IPS-18c (cell line): ENCODE measurements around the gene TNN.

Source experiments
- H3K4me3 ChIP-seq: 2 replicates; pipeline ENCODE4 v1.7.0; 2013; ENCODE audit warnings: low read depth, mild to moderate bottlenecking, low read length, moderate library complexity; ENCODE audit not compliant: insufficient read depth
- H3K9me3 ChIP-seq: one replicate; pipeline ENCODE4 v1.6.1; 2013; ENCODE audit warnings: mild to moderate bottlenecking, low read length, moderate library complexity; ENCODE audit not compliant: control insufficient read depth, insufficient read depth

TNN gene

DNA sequence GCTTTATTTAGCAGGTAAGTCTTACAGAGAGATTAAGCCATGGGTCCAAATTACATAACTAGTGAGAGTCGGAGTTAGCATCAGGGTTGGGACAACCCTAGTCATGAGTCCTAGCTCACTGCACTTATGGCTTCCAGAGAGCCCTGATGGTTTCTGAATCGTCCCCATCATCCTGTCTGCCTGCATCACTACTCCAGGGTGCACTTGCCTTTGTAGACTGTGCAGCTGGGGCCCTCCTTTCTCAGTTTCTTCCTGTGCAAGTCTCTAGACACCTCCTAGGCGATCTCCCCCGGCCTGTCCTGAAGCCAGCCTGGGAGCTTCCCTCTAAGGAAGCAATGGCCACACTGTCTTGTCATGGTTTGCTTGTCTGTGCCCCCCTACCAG is 87.8 kb downstream of the TNN start:
- no peak overlapping the region for H3K4me3 ChIP-seq
- H3K9me3 ChIP-seq: no peaks in the 10 kb centered on the region

DNA sequence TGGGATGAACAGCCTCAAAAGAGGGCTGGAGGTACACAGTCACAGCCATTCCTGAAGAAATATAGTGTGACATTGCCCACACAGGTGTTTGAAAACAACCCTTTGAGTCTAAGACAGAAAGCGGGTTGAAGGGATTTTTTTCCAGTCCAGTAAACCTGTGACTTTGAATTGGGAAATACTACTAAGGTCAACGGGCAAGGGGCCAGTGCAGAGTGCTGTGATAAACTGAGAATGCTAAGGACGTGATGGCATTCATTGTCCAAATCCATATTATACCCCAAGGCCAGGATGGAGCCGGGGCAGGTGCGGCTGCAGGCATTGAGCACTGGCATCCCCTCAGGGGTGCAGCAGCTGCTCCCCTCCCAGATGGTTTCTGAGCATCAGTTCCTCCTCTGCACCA is 88.3 kb downstream of the TNN start:
- Histone ChIP-seq H3K4me3 (no peak overlapping the region), H3K9me3 (no peaks in the 10 kb centered on the region)

GRCh38 chr1:175157200-175157599 is 89.6 kb downstream of the TNN start:
- no peaks in the 10 kb centered on the region for H3K9me3 ChIP-seq
- no peak overlapping the region for H3K4me3 ChIP-seq

DNA sequence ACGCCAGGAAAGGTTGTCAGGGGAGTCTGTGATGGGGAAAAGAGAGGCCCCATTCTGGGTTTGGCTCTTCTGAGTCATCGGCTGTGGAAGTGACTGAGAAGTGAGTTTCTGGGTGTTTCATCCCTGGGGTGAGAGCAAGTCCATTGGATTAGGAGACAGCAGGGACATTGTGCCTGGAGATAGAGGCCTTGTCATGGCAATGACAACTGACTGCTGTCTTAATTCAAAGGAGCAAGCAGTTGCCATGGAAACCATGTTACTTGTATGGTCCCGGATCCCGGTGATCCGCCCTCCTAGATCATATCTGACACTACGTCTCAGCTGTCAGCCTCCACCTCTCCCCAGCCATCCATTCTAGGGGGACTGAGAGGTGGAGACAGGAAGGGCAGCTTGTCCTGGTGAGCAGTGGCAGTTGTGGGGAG is 90.5 kb downstream of the TNN start:
- no peak overlapping the region for H3K4me3 ChIP-seq
- H3K9me3 ChIP-seq: no peaks in the 10 kb centered on the region

GRCh38 chr1:175162955-175163354 is 95.3 kb downstream of the TNN start:
- Histone ChIP-seq H3K4me3 (no peak overlapping the region), H3K9me3 (no peaks in the 10 kb centered on the region)

GRCh38 chr1:175163702-175164101 is 96.1 kb downstream of the TNN start:
- Histone ChIP-seq H3K4me3 (no peak overlapping the region), H3K9me3 (peaks cover under 1% of the 10 kb centered on the region)

- H3K9me3 ChIP-seq: peaks cover 3% of the 10 kb centered on the region
- no peak overlapping the region for H3K4me3 ChIP-seq
These were observed 97.1 kb downstream of the TNN start for GRCh38 chr1:175164751-175165150.

DNA sequence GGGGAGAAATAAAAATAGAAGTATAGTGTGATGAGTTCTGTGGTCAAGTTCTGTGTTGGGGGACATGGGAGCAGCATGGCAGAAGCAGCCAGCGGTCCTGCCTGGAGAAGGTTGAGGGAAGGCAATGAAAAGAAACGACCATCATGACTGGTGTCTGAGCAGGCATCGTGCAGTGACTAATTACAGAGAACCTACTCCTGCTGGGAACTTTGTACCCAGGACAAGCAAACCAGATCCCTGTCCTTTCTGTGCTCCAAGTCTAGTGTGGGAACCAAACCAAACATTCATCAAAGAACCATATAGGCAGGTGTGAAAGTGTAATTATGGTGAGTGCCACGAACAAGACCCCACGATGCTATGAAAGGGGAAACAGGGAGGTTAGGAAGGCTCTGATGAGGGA is 99.1 kb downstream of the TNN start:
- H3K4me3 ChIP-seq: no peak overlapping the region

GRCh38 chr1:175167861-175168260 is 100.2 kb downstream of the TNN start:
- Histone ChIP-seq H3K4me3 (no peak overlapping the region), H3K9me3 (peaks cover 3% of the 10 kb centered on the region)

More for the DNA sequence above, 99.1 kb downstream of the TNN start:
- peaks cover 3% of the 10 kb centered on the region for H3K9me3 ChIP-seq

GRCh38 chr1:175168782-175169181 is 101.1 kb downstream of the TNN start:
- Histone ChIP-seq H3K9me3 (peaks cover 3% of the 10 kb centered on the region), H3K4me3 (no peak overlapping the region)

GRCh38 chr1:175169286-175170018 is 101.8 kb downstream of the TNN start:
- H3K4me3 ChIP-seq: no peak overlapping the region
- H3K9me3 ChIP-seq: peaks cover 3% of the 10 kb centered on the region

DNA sequence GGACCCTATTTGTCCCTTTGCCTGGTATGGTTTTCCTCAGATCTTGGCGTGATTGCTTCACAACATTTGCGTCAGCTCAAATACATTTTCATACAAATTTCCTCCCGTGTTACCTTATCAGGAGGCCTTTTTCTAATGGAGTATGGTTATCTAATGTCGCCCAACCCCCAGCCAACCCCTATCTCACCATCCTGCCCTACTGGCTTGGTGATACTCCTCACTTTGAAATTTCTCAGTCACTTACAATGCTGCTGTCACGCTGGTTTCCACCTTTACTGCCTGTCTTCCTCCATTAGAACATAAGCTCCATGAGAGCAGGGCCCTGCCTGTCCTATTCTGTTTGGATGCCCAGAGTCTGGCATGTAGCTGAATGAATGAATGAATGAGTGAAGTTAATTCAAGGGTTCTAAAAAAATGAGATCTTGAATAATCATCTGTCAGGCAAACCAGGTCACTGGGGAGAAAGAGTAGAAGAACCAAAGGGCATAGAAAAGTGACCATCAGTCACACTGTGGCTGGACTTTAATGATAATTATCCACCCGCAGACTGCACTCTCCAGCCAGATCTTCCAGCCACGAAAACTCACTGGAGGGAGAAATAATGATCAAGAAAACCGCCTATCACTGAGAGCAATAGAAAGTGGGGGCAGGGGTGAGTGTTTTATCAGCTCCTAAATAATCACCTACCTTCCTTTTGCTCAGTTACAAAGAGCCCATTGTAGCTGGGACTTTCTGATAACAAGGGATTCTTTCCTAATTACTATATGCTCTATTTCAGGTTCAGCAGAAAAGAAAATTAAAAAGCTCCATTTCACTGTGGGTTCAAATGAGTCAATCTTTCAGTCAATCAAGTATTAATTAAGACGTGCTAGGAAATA is 103.6 kb downstream of the TNN start:
- no peak overlapping the region for H3K4me3 ChIP-seq
- peaks cover 3% of the 10 kb centered on the region for H3K9me3 ChIP-seq

DNA sequence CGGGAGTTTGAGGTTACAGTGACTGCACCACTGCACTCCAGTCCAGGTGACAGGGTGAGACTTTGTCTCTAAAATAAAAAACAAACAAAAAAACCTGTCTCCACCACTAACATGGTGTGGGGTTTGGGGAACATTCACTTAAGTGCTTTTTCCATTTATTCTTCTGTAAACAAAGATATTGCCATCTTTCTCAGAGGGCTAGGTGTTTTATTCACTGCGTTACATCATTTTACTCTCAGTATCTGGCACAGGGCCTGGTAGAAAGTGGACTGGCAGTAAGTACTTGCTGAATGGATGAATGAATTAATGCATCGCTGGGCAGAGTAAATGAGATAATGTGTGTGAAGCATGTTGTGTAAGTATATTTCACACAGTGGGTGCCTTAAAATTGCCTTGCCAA is 104.9 kb downstream of the TNN start:
- H3K4me3 ChIP-seq: no peak overlapping the region
- H3K9me3 ChIP-seq: peaks cover 3% of the 10 kb centered on the region

- peaks cover 3% of the 10 kb centered on the region for H3K9me3 ChIP-seq
- H3K4me3 ChIP-seq: no peak overlapping the region
These were observed 105.9 kb downstream of the TNN start for GRCh38 chr1:175173531-175173930.

DNA sequence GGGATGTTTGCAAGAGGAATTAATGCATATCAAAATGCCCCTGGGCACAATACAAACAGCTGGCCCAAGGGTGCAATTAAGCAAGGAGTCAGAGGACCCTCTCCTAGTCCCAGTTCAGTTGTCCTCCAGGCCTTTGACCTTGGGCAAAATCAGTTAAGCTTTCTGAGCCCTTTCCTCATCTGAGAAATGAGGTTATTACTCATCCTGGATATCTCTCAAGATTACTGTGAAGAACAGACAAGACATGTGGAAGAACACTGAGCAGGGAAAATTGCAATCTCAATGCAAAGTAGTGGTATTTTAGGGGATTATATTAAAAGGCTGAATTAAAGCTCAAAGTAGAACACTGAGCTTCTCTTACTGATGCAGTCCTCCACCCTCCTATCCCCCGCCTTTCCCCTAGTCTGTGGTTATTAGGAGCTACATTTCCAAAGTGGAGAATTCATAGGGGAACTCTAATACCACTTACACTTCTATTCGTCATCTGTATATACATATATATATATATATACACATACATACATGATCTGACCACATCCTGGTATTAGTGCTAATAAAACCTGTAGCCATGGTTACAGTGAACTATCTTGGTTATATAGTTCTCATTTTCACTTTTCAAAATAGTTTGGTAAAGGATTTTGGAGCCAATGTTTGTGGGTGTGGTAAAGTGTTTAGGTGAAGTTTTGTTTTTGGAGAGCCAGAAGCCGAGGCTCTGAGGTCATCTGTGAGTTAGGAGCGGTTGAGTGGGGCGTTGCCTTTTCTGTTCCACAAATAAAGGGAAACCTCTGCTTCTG is 106.9 kb downstream of the TNN start:
- Histone ChIP-seq H3K4me3 (no peak overlapping the region), H3K9me3 (no peaks in the 10 kb centered on the region)

DNA sequence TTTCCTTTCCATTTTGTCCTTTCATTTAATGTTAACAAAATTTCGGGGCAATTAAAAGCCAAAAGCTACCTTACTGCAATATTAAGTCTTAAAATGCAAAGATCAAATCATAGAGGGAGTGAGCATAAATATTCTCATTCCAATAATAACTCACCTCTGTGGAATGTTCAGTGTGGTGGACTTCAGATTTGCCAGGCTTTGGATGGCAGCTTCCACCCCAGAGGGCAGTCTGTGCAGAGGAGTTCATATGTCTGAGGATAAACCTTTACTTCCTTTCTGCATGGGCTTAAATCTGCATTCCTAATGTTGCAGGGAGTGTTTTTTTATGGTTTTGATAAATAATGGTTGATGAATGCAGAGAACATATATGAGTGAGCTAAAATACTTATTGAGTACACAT is 108.6 kb downstream of the TNN start:
- Histone ChIP-seq H3K4me3 (no peak overlapping the region), H3K9me3 (no peaks in the 10 kb centered on the region)

DNA sequence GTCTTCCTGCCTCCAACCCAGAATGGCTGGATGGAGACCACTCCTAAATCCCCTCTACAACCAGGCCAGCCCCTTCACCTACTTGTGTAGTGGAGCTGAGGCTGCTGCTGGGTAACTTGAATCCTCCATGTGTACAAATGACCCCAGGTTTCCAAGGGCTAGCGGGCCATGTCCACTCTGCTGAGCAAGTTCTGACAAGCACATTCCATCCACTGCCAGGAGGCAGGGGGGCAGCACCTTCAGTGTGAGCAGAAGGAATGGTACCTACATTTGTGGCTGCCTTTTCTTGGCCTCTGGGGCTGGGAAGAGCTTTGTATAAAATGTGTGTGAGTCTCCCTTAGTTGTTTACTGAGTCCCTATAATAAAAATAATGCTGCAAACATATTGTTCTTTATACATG is 110.4 kb downstream of the TNN start:
- no peaks in the 10 kb centered on the region for H3K9me3 ChIP-seq

GRCh38 chr1:175178456-175178855 is 110.8 kb downstream of the TNN start:
- H3K4me3 ChIP-seq: no peak overlapping the region
- no peaks in the 10 kb centered on the region for H3K9me3 ChIP-seq

More for the DNA sequence above, 110.4 kb downstream of the TNN start:
- no peak overlapping the region for H3K4me3 ChIP-seq
